Measurements from ENCODE around the gene GRM8. TPM values are rescaled to one million over a fixed set of nuclear protein-coding genes. Genes with fewer than 3 reads are reported as not detected.
A peak's percentile ranks its signal among the peaks of the same experiment; 100 is the strongest.

The GRM8 gene
- total RNA-seq, 1 experiment from 2014 or later: 1.8 TPM

DNA sequence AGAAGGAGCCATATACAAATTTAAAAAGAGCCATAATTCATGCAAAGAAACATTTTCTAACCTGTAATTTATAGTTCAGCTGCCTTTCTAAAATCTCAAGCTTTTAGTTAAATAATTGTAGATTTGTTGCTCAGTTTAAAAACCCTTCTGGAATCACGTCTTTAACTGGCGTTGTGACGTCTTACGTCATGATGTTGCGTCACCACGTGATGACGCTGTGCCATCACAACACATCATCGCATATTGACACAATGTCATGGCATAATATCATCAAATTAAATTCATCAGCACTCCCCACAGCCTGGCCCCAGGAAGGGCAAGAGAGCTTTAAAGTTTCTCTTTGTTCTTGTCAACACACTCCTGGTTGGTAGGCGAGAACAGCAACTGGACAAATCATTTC lies 194.8 kb downstream of the GRM8 start:
- H3K23me2 ChIP-seq (ENCODE audit: insufficient read length, low read depth, low read length, poor library complexity, severe bottlenecking): no peaks in the 10 kb centered on the region
- H3K4me2 ChIP-seq (ENCODE audit: insufficient read depth, insufficient read length, low read length): no peak overlapping the region
- H4K91ac ChIP-seq (ENCODE audit: insufficient read length, low read depth, low read length): no peak overlapping the region
- no peak overlapping the region for H2AFZ ChIP-seq (ENCODE audit: low read length)
- no CpG with 5 or more reads among the region's 9 CpGs for WGBS (ENCODE audit: extremely low coverage, insufficient read length, low lambda C conversion rate)
- no peak overlapping the region for H2BK15ac ChIP-seq (ENCODE audit: low read depth, low read length)
- no peak overlapping the region for H2BK120ac ChIP-seq (ENCODE audit: low read depth, low read length, poor library complexity, severe bottlenecking)
- H2AK5ac ChIP-seq (ENCODE audit: insufficient read length, low read length): no peak overlapping the region
- no peaks in the 10 kb centered on the region for H4K20me1 ChIP-seq (ENCODE audit: control insufficient read depth, insufficient read depth, insufficient read length)
- H3K4me3 Mint-ChIP-seq: no peak overlapping the region
- H3K27me3 ChIP-seq (ENCODE audit: insufficient read depth, low read length): no peaks in the 10 kb centered on the region
- H3K36me3 Mint-ChIP-seq (ENCODE audit: insufficient read depth in 1 of 3, low read depth in 3 of 3): no peaks in the 10 kb centered on the region
- H3K4me1 ChIP-seq (ENCODE audit: insufficient read depth, low read length): no peaks in the 10 kb centered on the region
- DNase-seq: no peak
- H4K8ac ChIP-seq (replicated peaks; ENCODE audit: insufficient read length, low read depth, low read length): peak overlapping the region; percentile 83
- no peak overlapping the region for H3K27ac Mint-ChIP-seq
- H3K79me1 ChIP-seq (ENCODE audit: insufficient read depth, low read depth, low read length, poor library complexity, severe bottlenecking): no peaks in the 10 kb centered on the region
- H3K79me2 ChIP-seq (ENCODE audit: insufficient read depth, low read length): no peaks in the 10 kb centered on the region
- H3K14ac ChIP-seq (ENCODE audit: insufficient read depth, low read length): no peak overlapping the region
- H2BK20ac ChIP-seq (ENCODE audit: low read depth, low read length, poor library complexity, severe bottlenecking): no peak overlapping the region
- H3K9ac ChIP-seq (ENCODE audit: extremely low read depth, insufficient read length, low read length): no peak overlapping the region
- peaks cover 11% of the 10 kb centered on the region for H3K27me3 Mint-ChIP-seq (ENCODE audit: low read depth)
- no peak overlapping the region for H3K56ac ChIP-seq (ENCODE audit: insufficient read length, low read depth, low read length)
- H3K4me1 Mint-ChIP-seq: no peaks in the 10 kb centered on the region
- H3K23ac ChIP-seq (ENCODE audit: insufficient read length, low read depth, low read length): no peak overlapping the region
- H2BK12ac ChIP-seq (ENCODE audit: insufficient read length, low read depth, low read length): no peak overlapping the region
- peak overlapping the region; percentile 16 for H4K5ac ChIP-seq (ENCODE audit: insufficient read length, low read depth, low read length)
- TF ChIP-seq, protein P1, sequence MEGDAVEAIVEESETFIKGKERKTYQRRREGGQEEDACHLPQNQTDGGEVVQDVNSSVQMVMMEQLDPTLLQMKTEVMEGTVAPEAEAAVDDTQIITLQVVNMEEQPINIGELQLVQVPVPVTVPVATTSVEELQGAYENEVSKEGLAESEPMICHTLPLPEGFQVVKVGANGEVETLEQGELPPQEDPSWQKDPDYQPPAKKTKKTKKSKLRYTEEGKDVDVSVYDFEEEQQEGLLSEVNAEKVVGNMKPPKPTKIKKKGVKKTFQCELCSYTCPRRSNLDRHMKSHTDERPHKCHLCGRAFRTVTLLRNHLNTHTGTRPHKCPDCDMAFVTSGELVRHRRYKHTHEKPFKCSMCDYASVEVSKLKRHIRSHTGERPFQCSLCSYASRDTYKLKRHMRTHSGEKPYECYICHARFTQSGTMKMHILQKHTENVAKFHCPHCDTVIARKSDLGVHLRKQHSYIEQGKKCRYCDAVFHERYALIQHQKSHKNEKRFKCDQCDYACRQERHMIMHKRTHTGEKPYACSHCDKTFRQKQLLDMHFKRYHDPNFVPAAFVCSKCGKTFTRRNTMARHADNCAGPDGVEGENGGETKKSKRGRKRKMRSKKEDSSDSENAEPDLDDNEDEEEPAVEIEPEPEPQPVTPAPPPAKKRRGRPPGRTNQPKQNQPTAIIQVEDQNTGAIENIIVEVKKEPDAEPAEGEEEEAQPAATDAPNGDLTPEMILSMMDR (conservative IDR thresholded peaks at IDR 0.05): no peak
- no peak overlapping the region for H3T11ph ChIP-seq (ENCODE audit: low read length)
- no peak overlapping the region for H3K4ac ChIP-seq (ENCODE audit: low read depth, low read length)
- no peak overlapping the region for H3K27ac ChIP-seq (ENCODE audit: insufficient read length, low read depth, low read length)
- no peak overlapping the region for H3K18ac ChIP-seq (ENCODE audit: insufficient read length, low read depth, low read length)
- H3K9me3 ChIP-seq (ENCODE audit: control insufficient read depth, low read depth, low read length): no peaks in the 10 kb centered on the region
- no peaks in the 10 kb centered on the region for H3K9me3 Mint-ChIP-seq
- H2BK5ac ChIP-seq (ENCODE audit: insufficient read length, low read length): no peak overlapping the region

All from H9 (cell line).